Measurements from ENCODE around the gene MIER1.

Gene MIER1

GRCh38 chr1:66999640-67000400 lies 75.0 kb downstream of the MIER1 start:
- no peak for DNase-seq (ENCODE audit: low read depth in 2 of 2)

- no peak for DNase-seq (ENCODE audit: low read depth in 2 of 2)
Measured at GRCh38 chr1:67001682-67002425, 77.1 kb downstream of the MIER1 start.

DNA sequence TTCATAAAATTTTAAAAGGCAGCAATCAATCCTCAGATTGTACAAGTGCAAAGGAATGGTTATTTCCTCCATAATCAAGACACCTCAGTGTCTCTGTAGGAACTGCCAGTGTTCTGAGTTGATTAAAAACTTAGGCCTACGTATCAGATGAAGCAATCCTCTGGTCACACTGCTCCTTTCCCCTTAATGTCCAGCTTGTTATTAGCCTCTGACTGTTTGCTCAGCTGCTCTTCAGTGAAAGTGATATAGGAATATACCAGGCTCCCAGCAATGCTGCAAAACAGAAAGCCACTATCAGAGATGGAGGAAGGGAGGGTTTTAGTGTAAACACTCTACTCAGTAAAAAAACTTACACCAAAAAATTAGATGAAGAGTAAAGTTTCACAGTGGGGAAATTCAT lies 79.4 kb downstream of the MIER1 start:
- DNase-seq (ENCODE audit: low read depth in 2 of 2): no peak

DNA sequence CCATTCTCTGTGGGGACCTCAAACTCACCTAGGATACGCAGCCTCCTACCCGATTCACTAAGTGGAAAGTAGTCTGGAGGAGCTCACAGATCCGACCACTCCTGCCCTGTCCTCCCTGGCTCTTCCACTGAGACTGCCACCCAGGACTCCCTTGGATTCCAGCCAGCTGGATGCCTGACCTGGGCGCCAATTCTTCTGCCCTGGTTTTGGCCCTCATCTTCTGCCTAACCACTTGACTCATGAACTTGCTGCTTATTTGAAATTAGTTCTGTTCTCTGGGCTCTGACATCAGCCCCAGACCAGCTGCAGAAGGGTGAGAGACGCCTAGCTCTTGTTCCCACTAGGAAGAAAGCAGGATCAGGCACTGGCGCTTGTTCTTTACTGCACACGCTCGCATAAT lies 80.3 kb downstream of the MIER1 start:
- no peak for DNase-seq (ENCODE audit: low read depth in 2 of 2)

DNA sequence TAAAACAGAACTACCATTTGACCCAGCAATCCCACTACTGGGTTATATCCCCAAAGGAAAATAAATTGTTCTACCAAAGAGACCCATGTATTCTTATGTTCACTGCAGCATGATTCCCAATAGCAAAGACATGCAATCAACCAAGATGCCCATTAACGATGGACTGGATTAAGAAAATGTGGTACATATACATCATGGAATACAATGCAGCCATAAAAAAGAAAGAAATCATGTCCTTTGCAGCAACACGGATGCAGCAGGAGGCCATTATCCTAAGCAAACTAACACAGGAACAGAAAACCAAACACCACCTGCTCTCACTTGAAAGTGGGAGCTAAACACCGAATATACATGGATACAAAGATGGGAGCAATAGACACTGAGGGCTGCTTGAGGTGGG lies 85.0 kb downstream of the MIER1 start:
- DNase-seq (ENCODE audit: low read depth in 2 of 2): no peak

DNA sequence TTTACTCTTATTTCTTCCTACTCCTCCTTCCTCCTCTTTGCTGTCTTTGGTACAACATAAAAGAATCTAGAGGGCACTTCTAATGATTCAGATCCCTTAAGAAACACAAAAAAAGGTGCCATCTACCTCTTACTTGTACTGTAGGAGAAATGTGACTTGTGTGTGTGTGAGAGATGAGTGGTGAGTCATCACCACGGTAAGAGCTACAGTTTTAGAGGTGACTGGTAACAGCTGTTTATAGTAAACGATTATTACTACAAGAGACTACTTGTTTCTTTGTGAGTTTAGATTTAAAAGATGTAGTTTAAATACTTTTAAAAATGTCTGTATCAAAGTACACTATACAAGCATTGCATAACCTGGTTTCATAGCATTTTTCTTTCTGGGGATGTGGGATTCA lies 88.8 kb downstream of the MIER1 start:
- DNase-seq (ENCODE audit: low read depth in 2 of 2): no peak

- no peak for DNase-seq (ENCODE audit: low read depth in 2 of 2)
Measured at GRCh38 chr1:67018574-67018973, 93.8 kb downstream of the MIER1 start.

GRCh38 chr1:67019121-67019520 lies 94.3 kb downstream of the MIER1 start:
- no peak for DNase-seq (ENCODE audit: low read depth in 2 of 2)

- no peak for DNase-seq (ENCODE audit: low read depth in 2 of 2)
Measured at GRCh38 chr1:67019600-67020136, 94.9 kb downstream of the MIER1 start.

DNA sequence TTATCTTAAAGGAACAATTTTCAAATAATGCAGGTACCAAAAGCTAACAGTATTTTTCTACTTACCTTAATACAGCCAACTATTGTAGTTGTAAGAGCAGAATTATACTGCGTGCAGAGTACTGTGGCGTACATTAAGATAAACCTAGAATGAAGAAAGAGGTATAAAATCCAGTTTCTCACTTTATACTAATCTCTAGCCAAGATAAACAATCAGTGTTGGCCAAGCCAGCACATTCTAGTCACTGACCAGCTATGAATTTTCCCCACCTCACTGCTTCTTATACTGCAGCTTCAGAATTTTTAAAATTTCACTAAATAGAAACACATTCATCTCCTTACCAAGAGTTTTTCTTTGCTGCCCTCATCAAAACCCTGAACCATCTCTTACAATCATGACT lies 95.5 kb downstream of the MIER1 start:
- DNase-seq (ENCODE audit: low read depth in 2 of 2): no peak

GRCh38 chr1:67020765-67021164 lies 96.0 kb downstream of the MIER1 start:
- no peak for DNase-seq (ENCODE audit: low read depth in 2 of 2)

- no peak for DNase-seq (ENCODE audit: low read depth in 2 of 2)
Measured at GRCh38 chr1:67029472-67029871, 104.7 kb downstream of the MIER1 start.

- no peak for DNase-seq (ENCODE audit: low read depth in 2 of 2)
Measured at GRCh38 chr1:67031121-67031858, 106.5 kb downstream of the MIER1 start.

DNA sequence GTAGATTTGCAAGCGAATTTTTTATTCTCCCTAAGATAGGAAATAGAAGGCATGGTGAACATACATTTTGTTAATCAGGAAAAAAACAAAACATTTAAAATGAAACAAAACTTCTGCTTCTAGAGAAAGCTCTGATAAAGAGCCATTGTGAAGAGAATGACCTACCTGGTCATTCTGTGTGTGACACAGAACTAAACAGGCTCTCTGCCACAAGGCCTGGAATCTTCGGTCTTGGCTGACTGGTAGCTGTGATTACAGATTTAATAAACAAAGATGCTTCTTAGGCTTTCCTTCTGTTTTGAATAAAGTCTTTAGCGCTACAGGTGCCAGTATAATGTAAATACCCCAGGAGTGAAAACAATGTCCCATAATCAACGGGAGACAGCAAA lies 107.1 kb downstream of the MIER1 start:
- no peak for DNase-seq (ENCODE audit: low read depth in 2 of 2)
